Smooth muscle cell (in vitro differentiated cells): ENCODE data around the gene PTPRN2. TPM values are rescaled to one million over a fixed set of nuclear protein-coding genes. Genes with fewer than 3 reads are reported as not detected.

ENCODE experiments used
- DNase-seq: peaks from one replicate; lab custom pipeline; 2025; ENCODE audit not compliant: unreplicated experiment; lab: John Stamatoyannopoulos, UW
- H2AFZ ChIP-seq: fragments of 200-600 bp; sonication (generic); 2 replicates; pipeline ENCODE4 v1.6.0; 2016; ENCODE audit warnings: antibody characterized with exemption, low read depth, mild to moderate bottlenecking
- H3F3A ChIP-seq: fragments of 200-600 bp; sonication (generic); 2 replicates; pipeline ENCODE4 v1.6.0; 2017; ENCODE audit warnings: antibody characterized with exemption, low read depth
- H3K27ac ChIP-seq: fragments of 200-600 bp; sonication (generic); 2 replicates; pipeline ENCODE4 v1.5.1; 2016; ENCODE audit warnings: low read depth, mild to moderate bottlenecking
- H3K27me3 ChIP-seq: fragments of 200-600 bp; sonication (generic); 2 replicates; pipeline ENCODE4 v1.6.1; 2016; ENCODE audit warnings: low read depth, mild to moderate bottlenecking
- H3K36me3 ChIP-seq: fragments of 200-600 bp; sonication (generic); 2 replicates; pipeline ENCODE4 v1.5.1; 2016; ENCODE audit warnings: low read depth
- H3K4me1 ChIP-seq: fragments of 200-600 bp; sonication (generic); 2 replicates; pipeline ENCODE4 v1.5.1; 2016; ENCODE audit warnings: low read depth
- H3K4me2 ChIP-seq: fragments of 200-600 bp; sonication (generic); 2 replicates; pipeline ENCODE4 v1.6.0; 2016; ENCODE audit warnings: mild to moderate bottlenecking
- H3K4me3 ChIP-seq: fragments of 200-600 bp; sonication (generic); 2 replicates; pipeline ENCODE4 v1.5.1; 2016; ENCODE audit warnings: mild to moderate bottlenecking
- H3K79me2 ChIP-seq: fragments of 200-600 bp; sonication (generic); 2 replicates; pipeline ENCODE4 v1.6.0; 2016; ENCODE audit warnings: low read depth, mild to moderate bottlenecking
- H3K9ac ChIP-seq: fragments of 200-600 bp; sonication (generic); 2 replicates; pipeline ENCODE4 v1.6.0; 2016; ENCODE audit warnings: low read depth
- H3K9me3 ChIP-seq: fragments of 200-600 bp; sonication (generic); replicated peaks from 2 replicates; pipeline ENCODE4 v1.5.1; 2016; ENCODE audit warnings: low read depth
- H4K20me1 ChIP-seq: fragments of 200-600 bp; sonication (generic); 2 replicates; pipeline ENCODE4 v1.6.0; 2016; ENCODE audit warnings: low read depth
- CTCF ChIP-seq: fragments of 200-600 bp; sonication (generic); IDR thresholded peaks from 2 replicates; pipeline ENCODE4 v1.5.1; 2017; ENCODE audit warnings: borderline replicate concordance, mild to moderate bottlenecking, antibody characterized with exemption; ENCODE audit not compliant: insufficient read depth, poor library complexity, severe bottlenecking
- WGBS: methylation state at CpG from one replicate; pipeline ENCODE4 v1.1.7; 2016; ENCODE audit warnings: low lambda C conversion rate; 5-methylcytosine and 5-hydroxymethylcytosine counted together
- polyA plus RNA-seq: library from polyadenylated mRNA; unstranded; fragments of >200 nt; fragmentation: Nextera tagmentation; extraction: Ambion mirVana; gene quantifications from 2 replicates; pipeline ENCODE4 v1.2.1, GENCODE V29; 2016
- total RNA-seq: library from RNA; depleted of rRNA; stranded (reverse); fragments of >200 nt; gene quantifications from 2 replicates; pipeline ENCODE4 v1.2.3, GENCODE V29; 2014

The PTPRN2 gene
- total and polyA plus RNA-seq, 2 experiments from 2014 or later = 0.09 to 0.87 TPM

GRCh38 chr7:157497744-157498651 is 1089.6 kb downstream of the PTPRN2 start:
- no peak for TF ChIP-seq CTCF
- H3K9me3 ChIP-seq = no peaks in the 10 kb centered on the region
- no peak overlapping the region for H3K27ac ChIP-seq
- no peak overlapping the region for H3K4me2 ChIP-seq
- no peak overlapping the region for H3K9ac ChIP-seq
- no peaks in the 10 kb centered on the region for H3K79me2 ChIP-seq
- no peaks in the 10 kb centered on the region for H4K20me1 ChIP-seq
- H3K27me3 ChIP-seq = peaks cover 2% of the 10 kb centered on the region
- no peaks in the 10 kb centered on the region for H3F3A ChIP-seq
- 90% methylated on average over 33 of the region's 33 CpGs for WGBS
- H3K4me3 ChIP-seq = no peak overlapping the region
- H3K4me1 ChIP-seq = no peaks in the 10 kb centered on the region
- no peak overlapping the region for H2AFZ ChIP-seq
- no peak for DNase-seq
- no peaks in the 10 kb centered on the region for H3K36me3 ChIP-seq

GRCh38 chr7:157497367-157497743 is 1090.3 kb downstream of the PTPRN2 start:
- Histone ChIP-seq H3K4me1 (no peaks in the 10 kb centered on the region), H3K4me2 (no peak overlapping the region), H3K4me3 (no peak overlapping the region), H4K20me1 (no peaks in the 10 kb centered on the region), H3K79me2 (no peaks in the 10 kb centered on the region), H3F3A (no peaks in the 10 kb centered on the region), H3K9ac (no peak overlapping the region), H3K27me3 (peaks cover 5% of the 10 kb centered on the region), H3K9me3 (no peaks in the 10 kb centered on the region), H2AFZ (no peak overlapping the region), H3K36me3 (no peaks in the 10 kb centered on the region), H3K27ac (no peak overlapping the region)
- no peak for DNase-seq
- no peak for TF ChIP-seq CTCF
- WGBS = 93% methylated on average over 8 of the region's 8 CpGs

GRCh38 chr7:157496416-157497275 is 1091.0 kb downstream of the PTPRN2 start:
- DNase-seq = no peak
- no peaks in the 10 kb centered on the region for H3K36me3 ChIP-seq
- H3F3A ChIP-seq = no peaks in the 10 kb centered on the region
- H3K4me2 ChIP-seq = no peak overlapping the region
- no peaks in the 10 kb centered on the region for H3K79me2 ChIP-seq
- H4K20me1 ChIP-seq = no peaks in the 10 kb centered on the region
- H3K27ac ChIP-seq = no peak overlapping the region
- no peak overlapping the region for H2AFZ ChIP-seq
- H3K4me1 ChIP-seq = no peaks in the 10 kb centered on the region
- 85% methylated on average over 31 of the region's 31 CpGs for WGBS
- no peak overlapping the region for H3K9ac ChIP-seq
- peaks cover 5% of the 10 kb centered on the region for H3K27me3 ChIP-seq
- TF ChIP-seq CTCF = no peak
- H3K9me3 ChIP-seq = no peaks in the 10 kb centered on the region
- no peak overlapping the region for H3K4me3 ChIP-seq
